GM12873 (cell line): Measurements from ENCODE around the gene RPL5.

ENCODE experiments used
- TF ChIP-seq, protein P1 (sequence below): IDR thresholded peaks from 2 replicates; pipeline ENCODE4 v1.5.1; 2012; ENCODE audit warnings: low read depth, mild to moderate bottlenecking, moderate library complexity, low read length, control low read depth; ENCODE audit not compliant: insufficient read depth; ENCODE audit errors: missing control alignments

The RPL5 gene

GRCh38 chr1:92883297-92883696 is 51.5 kb downstream of the RPL5 start:
- TF ChIP-seq, protein P1, sequence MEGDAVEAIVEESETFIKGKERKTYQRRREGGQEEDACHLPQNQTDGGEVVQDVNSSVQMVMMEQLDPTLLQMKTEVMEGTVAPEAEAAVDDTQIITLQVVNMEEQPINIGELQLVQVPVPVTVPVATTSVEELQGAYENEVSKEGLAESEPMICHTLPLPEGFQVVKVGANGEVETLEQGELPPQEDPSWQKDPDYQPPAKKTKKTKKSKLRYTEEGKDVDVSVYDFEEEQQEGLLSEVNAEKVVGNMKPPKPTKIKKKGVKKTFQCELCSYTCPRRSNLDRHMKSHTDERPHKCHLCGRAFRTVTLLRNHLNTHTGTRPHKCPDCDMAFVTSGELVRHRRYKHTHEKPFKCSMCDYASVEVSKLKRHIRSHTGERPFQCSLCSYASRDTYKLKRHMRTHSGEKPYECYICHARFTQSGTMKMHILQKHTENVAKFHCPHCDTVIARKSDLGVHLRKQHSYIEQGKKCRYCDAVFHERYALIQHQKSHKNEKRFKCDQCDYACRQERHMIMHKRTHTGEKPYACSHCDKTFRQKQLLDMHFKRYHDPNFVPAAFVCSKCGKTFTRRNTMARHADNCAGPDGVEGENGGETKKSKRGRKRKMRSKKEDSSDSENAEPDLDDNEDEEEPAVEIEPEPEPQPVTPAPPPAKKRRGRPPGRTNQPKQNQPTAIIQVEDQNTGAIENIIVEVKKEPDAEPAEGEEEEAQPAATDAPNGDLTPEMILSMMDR = no peak

- TF ChIP-seq, protein P1 = no peak
These were observed 52.4 kb downstream of the RPL5 start for GRCh38 chr1:92884195-92884594.

GRCh38 chr1:92886886-92887419 is 55.1 kb downstream of the RPL5 start:
- TF ChIP-seq, protein P1 = no peak

GRCh38 chr1:92887465-92887864 is 55.6 kb downstream of the RPL5 start:
- TF ChIP-seq, protein P1 = no peak
